IMR-90 (cell line): ENCODE data around the gene FAM168A. TPM values are rescaled to one million over a fixed set of nuclear protein-coding genes. Genes with fewer than 3 reads are reported as not detected.

Experiments used
- ATAC-seq: fragments of 200-7000 bp; cut with Tn5 transposase; 2 replicates; pipeline ENCODE4 v1.9.1; 2020; ENCODE audit warnings: low read depth, mild to moderate bottlenecking, moderate library complexity
- Bru-seq: library from RNA; stranded (reverse); fragments of 400-500 nt; gene quantifications from one replicate; lab custom pipeline; 2021; lab: Mats Ljungman, UMichigan
- BruChase-seq, 2 experiments: library from RNA; stranded (reverse); fragments of 400-500 nt; gene quantifications; one replicate each; lab custom pipeline; 2021; lab: Mats Ljungman, UMichigan
- BruUV-seq: library from RNA; stranded (reverse); fragments of 400-500 nt; replicated peaks from 2 replicates; lab custom pipeline; 2021; lab: Mats Ljungman, UMichigan
- CTCF ChIA-PET: fragments of 300-600 bp; formaldehyde crosslinking; extraction: SDS; loops from one replicate; lab custom pipeline; 2021; ENCODE audit warnings: antibody characterized with exemption; lab: Yijun Ruan, JAX
- POLR2A ChIA-PET: fragments of 300-600 bp; sonication (Branson Sonifier 250); formaldehyde crosslinking; loops from one replicate; lab custom pipeline; 2022; ENCODE audit warnings: antibody characterized with exemption; ENCODE audit not compliant: unreplicated experiment; lab: Charles Lee
- DNase-seq: peaks from one replicate; pipeline ENCODE4 v3.0.0; 2013
- H2AFZ ChIP-seq: replicated peaks from 2 replicates; pipeline ENCODE3; 2013; ENCODE audit warnings: low read length, mild to moderate bottlenecking; ENCODE audit not compliant: poor library complexity
- H2AK5ac ChIP-seq: 2 replicates; pipeline ENCODE4 v1.6.1; 2013; ENCODE audit warnings: low read depth, low read length, inconsistent platforms
- H2AK9ac ChIP-seq: replicated peaks from 2 replicates; pipeline ENCODE3; 2013; ENCODE audit warnings: mild to moderate bottlenecking, low read depth, low read length, moderate library complexity; ENCODE audit not compliant: poor library complexity
- H2BK120ac ChIP-seq: 2 replicates; pipeline ENCODE4 v1.6.1; 2013; ENCODE audit warnings: low read depth, low read length, inconsistent platforms
- H2BK15ac ChIP-seq: 3 replicates; pipeline ENCODE4 v1.6.1; 2013; ENCODE audit warnings: low read depth, low read length, inconsistent platforms
- H2BK20ac ChIP-seq: 2 replicates; pipeline ENCODE4 v1.6.1; 2013; ENCODE audit warnings: low read depth, mild to moderate bottlenecking, inconsistent platforms, low read length, moderate library complexity
- H2BK5ac ChIP-seq: 2 replicates; pipeline ENCODE4 v1.6.1; 2013; ENCODE audit warnings: mild to moderate bottlenecking, low read depth, low read length, inconsistent platforms; ENCODE audit not compliant: poor library complexity, severe bottlenecking
- H3K14ac ChIP-seq: replicated peaks from 2 replicates; pipeline ENCODE4 v1.6.1; 2013; ENCODE audit warnings: low read depth, low read length, inconsistent platforms
- H3K18ac ChIP-seq: 2 replicates; pipeline ENCODE4 v1.6.1; 2013; ENCODE audit warnings: low read depth, low read length, control low read depth
- H3K23ac ChIP-seq: 2 replicates; pipeline ENCODE4 v1.6.1; 2013; ENCODE audit warnings: low read depth, low read length, inconsistent platforms
- H3K27ac ChIP-seq: 2 replicates; pipeline ENCODE4 v1.5.1; 2013; ENCODE audit warnings: mild to moderate bottlenecking, control low read depth, low read length; ENCODE audit not compliant: insufficient read depth
- H3K27me3 ChIP-seq: 2 replicates; pipeline ENCODE4 v1.6.1; 2013; ENCODE audit warnings: low read length; ENCODE audit not compliant: control insufficient read depth, insufficient read depth
- H3K36me3 ChIP-seq: 2 replicates; pipeline ENCODE4 v1.6.1; 2013; ENCODE audit warnings: low read length, mixed read lengths; ENCODE audit not compliant: control insufficient read depth, insufficient read depth
- H3K4ac ChIP-seq: 2 replicates; pipeline ENCODE4 v1.6.1; 2013; ENCODE audit warnings: low read depth, low read length, inconsistent platforms
- H3K4me1 ChIP-seq: 2 replicates; pipeline ENCODE4 v1.6.1; 2013; ENCODE audit warnings: low read length, mixed read lengths; ENCODE audit not compliant: control insufficient read depth, insufficient read depth
- H3K4me2 ChIP-seq: 2 replicates; pipeline ENCODE4 v1.6.1; 2013; ENCODE audit warnings: low read depth, mild to moderate bottlenecking, control low read depth, low read length, moderate library complexity
- H3K4me3 ChIP-seq: 2 replicates; pipeline ENCODE4 v1.5.1; 2013; ENCODE audit warnings: low read depth, mild to moderate bottlenecking, control low read depth, low read length, moderate library complexity; ENCODE audit not compliant: insufficient read depth
- H3K56ac ChIP-seq: 2 replicates; pipeline ENCODE4 v1.6.1; 2013; ENCODE audit warnings: low read length, inconsistent platforms; ENCODE audit not compliant: insufficient read depth; ENCODE audit errors: extremely low read depth
- H3K79me1 ChIP-seq, 2 experiments: 2 replicates each; pipeline ENCODE4 v1.6.1; 2013; ENCODE audit warnings: low read length in 2 of 2, inconsistent platforms in 1 of 2, low read depth in 1 of 2
- H3K9ac ChIP-seq: 2 replicates; pipeline ENCODE4 v1.6.1; 2013; ENCODE audit warnings: low read depth, low read length, control low read depth
- H3K9me1 ChIP-seq: 2 replicates; pipeline ENCODE4 v1.6.1; 2013; ENCODE audit warnings: low read length, inconsistent platforms; ENCODE audit not compliant: insufficient read depth
- H3K9me3 ChIP-seq: 2 replicates; pipeline ENCODE4 v1.6.1; 2013; ENCODE audit warnings: low read length; ENCODE audit not compliant: control insufficient read depth, insufficient read depth
- H4K20me1 ChIP-seq: 2 replicates; pipeline ENCODE4 v1.6.1; 2013; ENCODE audit warnings: low read length, inconsistent platforms; ENCODE audit not compliant: insufficient read depth
- H4K5ac ChIP-seq: 2 replicates; pipeline ENCODE4 v1.6.1; 2013; ENCODE audit warnings: mild to moderate bottlenecking, low read depth, low read length, control low read depth
- H4K8ac ChIP-seq, 2 experiments: 2 replicates each; pipeline ENCODE4 v1.6.1; 2013; ENCODE audit warnings: low read depth in 2 of 2, low read length in 2 of 2, control low read depth in 1 of 2, inconsistent platforms in 1 of 2
- H4K91ac ChIP-seq: 2 replicates; pipeline ENCODE4 v1.6.1; 2013; ENCODE audit warnings: low read depth, low read length, inconsistent platforms; ENCODE audit not compliant: insufficient read depth
- BHLHE40 ChIP-seq: fragments of 150-350 bp; IDR thresholded peaks from 2 replicates; pipeline ENCODE4 v1.6.1; 2016; ENCODE audit warnings: mild to moderate bottlenecking, low read depth, low read length
- CTCF ChIP-seq: conservative IDR thresholded peaks from 2 replicates; pipeline ENCODE4 v1.5.1; 2012; ENCODE audit warnings: mild to moderate bottlenecking, low read depth, low read length, improper control_type of control experiment
- FOS ChIP-seq: fragments of 150-350 bp; IDR thresholded peaks from 2 replicates; pipeline ENCODE4 v1.6.1; 2016; ENCODE audit warnings: low read depth, low read length
- MAZ ChIP-seq: IDR thresholded peaks from 2 replicates; pipeline ENCODE4 v1.6.1; 2012; ENCODE audit warnings: low read depth, mild to moderate bottlenecking, low read length, improper control_type of control experiment, moderate library complexity, borderline replicate concordance
- MXI1 ChIP-seq: IDR thresholded peaks from 2 replicates; pipeline ENCODE4 v1.6.1; 2012; ENCODE audit warnings: low read depth, mild to moderate bottlenecking, low read length, moderate library complexity, borderline replicate concordance
- NFE2L2 ChIP-seq: fragments of 150-350 bp; IDR thresholded peaks from 2 replicates; pipeline ENCODE4 v1.6.1; 2016; ENCODE audit warnings: low read depth, mild to moderate bottlenecking, low read length
- RAD21 ChIP-seq: IDR thresholded peaks from 2 replicates; pipeline ENCODE4 v1.6.1; 2012; ENCODE audit warnings: low read length, improper control_type of control experiment
- RFX5 ChIP-seq: IDR thresholded peaks from 2 replicates; pipeline ENCODE4 v1.8.0; 2012; ENCODE audit warnings: low read depth, mild to moderate bottlenecking, low read length, moderate library complexity
- SMC3 ChIP-seq: fragments of 150-350 bp; IDR thresholded peaks from 2 replicates; pipeline ENCODE4 v1.6.1; 2016; ENCODE audit warnings: low read depth, mild to moderate bottlenecking, antibody characterized with exemption, low read length, moderate library complexity
- WGBS, 2 experiments: methylation state at CpG; one replicate each; pipeline versions ENCODE4 v1.1.5 to v1.1.7; 2013; ENCODE audit warnings: missing lambda C conversion rate in 2 of 2; ENCODE audit not compliant: insufficient read length in 1 of 2; ENCODE audit errors: extremely low coverage in 2 of 2; 5-methylcytosine and 5-hydroxymethylcytosine counted together
- dilution Hi-C: fragments of 300-500 bp; cut with HindIII; formaldehyde crosslinking; loops from one replicate; pipeline ENCODE4 v1.14.3; 2018; ENCODE audit warnings: low sequenced_read_pairs; ENCODE audit not compliant: unreplicated experiment
- in situ Hi-C: fragments of 300-500 bp; cut with MboI; formaldehyde crosslinking; loops from 3 replicates; pipeline ENCODE4 v1.14.3; 2019; ENCODE audit warnings: low sequenced_read_pairs, inconsistent platforms, mixed read lengths
- intact Hi-C: fragments of 100-400 bp; cut with micrococcal nuclease; formaldehyde crosslinking; loops from 2 replicates; pipeline ENCODE4 v1.10.0; 2022
- long read RNA-seq: library from polyadenylated mRNA; unstranded; transcript quantifications from one replicate; pipeline ENCODE4 v2.0.0, GENCODE V29; 2021; ENCODE audit not compliant: unreplicated experiment
- polyA plus RNA-seq, 3 experiments: library from polyadenylated mRNA; depleted of rRNA; stranded (reverse); fragments of >200 nt; gene quantifications; 2 replicates each; pipeline ENCODE4 v1.2.3, GENCODE V29; 2012; ENCODE audit warnings: low replicate concordance in 1 of 3
- total RNA-seq: library from RNA; depleted of rRNA; stranded (reverse); fragments of >200 nt; gene quantifications from 2 replicates; pipeline ENCODE4 v1.2.3, GENCODE V29; 2012; rRNA removed
- TF ChIP-seq, protein P1 (sequence below): fragments of 150-350 bp; IDR thresholded peaks from 2 replicates; pipeline ENCODE4 v1.6.1; 2017; ENCODE audit warnings: mild to moderate bottlenecking, antibody characterized with exemption, low read length, low read depth

Gene FAM168A
- total RNA-seq (13.1 and 13.6 TPM in 2 replicates), polyA plus RNA-seq (2012; rRNA removed) (22.8 and 25.9 TPM in 2 replicates), Bru-seq, nascent RNA (percentile 78 among the genes with signal in this experiment), BruChase-seq, experiment 1, labeled RNA remaining after a 6-hour chase (percentile 84 among the genes with signal in this experiment), BruChase-seq, experiment 2, labeled RNA remaining after a 2-hour chase (percentile 81 among the genes with signal in this experiment)
- 6.5 and 14.4 TPM in 2 replicates for polyA plus RNA-seq (2012; cell fraction: cytosol; rRNA removed)
- 38.0 and 40.8 TPM in 2 replicates for polyA plus RNA-seq (2012; cell fraction: nucleus; rRNA removed; ENCODE audit: low replicate concordance)
- long read RNA-seq, partial matches to known transcripts, result 1 of 14 reads
- long read RNA-seq, other reads (novel, unspliced or antisense), result 13 of 14 reads

- WGBS, 2 experiments, result 0% methylated on average over 3 of the region's 64 CpGs; no CpG with 5 or more reads in 1 of the 2 experiments
- intact Hi-C loops, result loop anchor here (1.0 to 10.0 kb wide), 4 partner anchors 63 to 293 kb away; partner anchors contain the start of gene ARHGEF17
- BruUV-seq, result no TSS peak
Observed at GRCh38 chr11:73597956-73598718, at the start of gene FAM168A. TSS of gene FAM168A (minus strand) at chr11:73598112. CDS start at chr11:73468474, 129,638 bp downstream.

More at GRCh38 chr11:73597956-73598718, at the start of gene FAM168A:
- Histone ChIP-seq H3K27me3 (no peaks in the 10 kb centered on the region), H3K9ac (peak within 1 kb of the TSS; percentile 99), H3K18ac (peak within 1 kb of the TSS; percentile 84), H3K4me3 (peak within 1 kb of the TSS; percentile 88), H4K8ac (peak within 1 kb of the TSS; percentile 86 to 100), H3K4me1 (peaks cover 6% of the 10 kb centered on the region; the same call in 1 of the 2 replicates), H2BK15ac (peak within 1 kb of the TSS; percentile 88; the same call in 1 of the 3 replicates), H3K14ac (peak within 1 kb of the TSS; percentile 100), H3K23ac (peak within 1 kb of the TSS; percentile 99), H3K9me1 (peaks cover 13% of the 10 kb centered on the region), H2BK120ac (peak within 1 kb of the TSS; percentile 88), H4K5ac (peak within 1 kb of the TSS; percentile 97), H2AK5ac (peak within 1 kb of the TSS; percentile 89), H2BK5ac (peak within 1 kb of the TSS; percentile 89), H3K27ac (peak within 1 kb of the TSS; percentile 96), H2BK20ac (peak within 1 kb of the TSS; percentile 63; the same call in 1 of the 2 replicates), H3K56ac (peak within 1 kb of the TSS; percentile 97), H3K79me1 (peaks cover 16 to 38% of the 10 kb centered on the region in 2 experiments), H3K36me3 (no peaks in the 10 kb centered on the region), H4K20me1 (peaks cover 16% of the 10 kb centered on the region; the same call in 1 of the 2 replicates), H2AK9ac (peak within 1 kb of the TSS; percentile 94), H3K4ac (peak within 1 kb of the TSS; percentile 99), H3K9me3 (no peaks in the 10 kb centered on the region), H4K91ac (peak within 1 kb of the TSS; percentile 95), H3K4me2 (peak within 1 kb of the TSS; percentile 82), H2AFZ (peak within 1 kb of the TSS; percentile 99)
- ATAC-seq, result peak; percentile 98
- CTCF ChIA-PET, result no interaction called here
- DNase-seq, result peak; percentile 97
- in situ Hi-C loops, result no loop called here
- dilution Hi-C loops, result no loop called here
- POLR2A ChIA-PET, result no interaction called here
- TF ChIP-seq RAD21, result peak; percentile 25; the same call in 1 of the 2 replicates
- no peak for TF ChIP-seq FOS
- peak; percentile 91 for TF ChIP-seq MAZ
- TF ChIP-seq BHLHE40, result no peak
- TF ChIP-seq RFX5, result no peak
- TF ChIP-seq NFE2L2, result no peak
- TF ChIP-seq SMC3, result peak; percentile 21; the same call in 1 of the 2 replicates
- peak; percentile 77; the same call in 1 of the 2 replicates for TF ChIP-seq MXI1
- TF ChIP-seq CTCF, result peak; percentile 16; the same call in 1 of the 2 replicates
- TF ChIP-seq, protein P1, sequence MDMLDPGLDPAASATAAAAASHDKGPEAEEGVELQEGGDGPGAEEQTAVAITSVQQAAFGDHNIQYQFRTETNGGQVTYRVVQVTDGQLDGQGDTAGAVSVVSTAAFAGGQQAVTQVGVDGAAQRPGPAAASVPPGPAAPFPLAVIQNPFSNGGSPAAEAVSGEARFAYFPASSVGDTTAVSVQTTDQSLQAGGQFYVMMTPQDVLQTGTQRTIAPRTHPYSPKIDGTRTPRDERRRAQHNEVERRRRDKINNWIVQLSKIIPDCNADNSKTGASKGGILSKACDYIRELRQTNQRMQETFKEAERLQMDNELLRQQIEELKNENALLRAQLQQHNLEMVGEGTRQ, result no peak
